A673 (cell line): ENCODE results near the gene GABRB2. TPM values are rescaled to one million over a fixed set of nuclear protein-coding genes. Genes with fewer than 3 reads are reported as not detected.

ENCODE experiments used
- BruUV-seq: library from RNA; stranded (reverse); fragments of 400-500 nt; replicated peaks from 2 replicates; lab custom pipeline; 2021; lab: Mats Ljungman, UMichigan
- CTCF ChIA-PET: fragments of 300-600 bp; sonication (Branson Sonifier 250); formaldehyde crosslinking; loops from one replicate; lab custom pipeline; 2022; ENCODE audit warnings: antibody characterized with exemption; lab: Charles Lee
- POLR2A ChIA-PET: fragments of 300-600 bp; sonication (Branson Sonifier 250); formaldehyde crosslinking; loops from one replicate; lab custom pipeline; 2022; ENCODE audit warnings: antibody characterized with exemption; ENCODE audit not compliant: low non-redundant PET; lab: Charles Lee
- DNase-seq: peaks from one replicate; pipeline ENCODE4 v3.0.0-alpha.2; 2015; ENCODE audit warnings: low spot score
- H3K27ac ChIP-seq: fragments of 200-600 bp; sonication (generic); 2 replicates; pipeline ENCODE4 v1.5.1; 2016; ENCODE audit warnings: mixed run types, low read depth, mild to moderate bottlenecking, mixed read lengths, antibody characterized with exemption, low read length; ENCODE audit not compliant: poor library complexity, severe bottlenecking
- H3K27me3 ChIP-seq: fragments of 200-600 bp; sonication (generic); replicated peaks from 2 replicates; pipeline ENCODE4 v1.6.1; 2017; ENCODE audit warnings: mixed run types, low read depth, mild to moderate bottlenecking, mixed read lengths, antibody characterized with exemption, low read length; ENCODE audit not compliant: insufficient read depth, poor library complexity
- H3K36me3 ChIP-seq: fragments of 200-600 bp; sonication (generic); 2 replicates; pipeline ENCODE4 v1.6.1; 2016; ENCODE audit warnings: mixed run types, mild to moderate bottlenecking, mixed read lengths, antibody characterized with exemption, low read length; ENCODE audit not compliant: insufficient read depth, poor library complexity, severe bottlenecking
- H3K4me1 ChIP-seq: fragments of 200-600 bp; sonication (generic); 2 replicates; pipeline ENCODE4 v1.6.1; 2017; ENCODE audit warnings: mixed run types, mild to moderate bottlenecking, mixed read lengths, antibody characterized with exemption, low read length; ENCODE audit not compliant: insufficient read depth, poor library complexity, severe bottlenecking
- H3K4me3 ChIP-seq: fragments of 200-600 bp; sonication (generic); 2 replicates; pipeline ENCODE4 v1.5.1; 2016; ENCODE audit warnings: low read depth, mixed run types, mild to moderate bottlenecking, mixed read lengths, low read length; ENCODE audit not compliant: poor library complexity, severe bottlenecking
- H3K9me3 ChIP-seq: fragments of 200-600 bp; sonication (generic); 2 replicates; pipeline ENCODE4 v1.6.1; 2016; ENCODE audit warnings: mixed run types, low read depth, mild to moderate bottlenecking, mixed read lengths, antibody characterized with exemption, low read length; ENCODE audit not compliant: poor library complexity, severe bottlenecking
- CTCF ChIP-seq: fragments of 300-800, 200-600 bp; sonication (generic); conservative IDR thresholded peaks from 2 replicates; pipeline ENCODE4 v1.5.1; 2017; ENCODE audit warnings: low read depth, mild to moderate bottlenecking, antibody characterized with exemption, low read length, moderate library complexity, mixed read lengths
- EZH2 ChIP-seq: fragments of 200-600 bp; sonication (generic); IDR thresholded peaks from 2 replicates; pipeline ENCODE4 v1.6.1; 2017; ENCODE audit warnings: borderline replicate concordance, low read depth, mild to moderate bottlenecking, mixed read lengths, antibody characterized with exemption, low read length; ENCODE audit not compliant: poor library complexity, severe bottlenecking
- intact Hi-C: fragments of 100-400 bp; cut with micrococcal nuclease; formaldehyde crosslinking; loops from one replicate; pipeline ENCODE4 v1.10.0; 2022; ENCODE audit not compliant: unreplicated experiment
- total RNA-seq: library from RNA; stranded (reverse); gene quantifications from 2 replicates; pipeline ENCODE4 v1.2.3, GENCODE V29; 2021

GABRB2 gene
- total RNA-seq, 1 experiment from 2014 or later, result not detected

- TF ChIP-seq EZH2 (no peak), CTCF (no peak)
- ChIA-PET POLR2A (no interaction called here), CTCF (no interaction called here)
- H3K4me1 ChIP-seq, result no peaks in the 10 kb centered on the region
- intact Hi-C loops, result no loop called here
- H3K27ac ChIP-seq, result no peak overlapping the region
- no peak for DNase-seq
- peaks cover 3% of the 10 kb centered on the region for H3K27me3 ChIP-seq
- H3K36me3 ChIP-seq, result no peaks in the 10 kb centered on the region
- H3K4me3 ChIP-seq, result no peak overlapping the region
- no peaks in the 10 kb centered on the region for H3K9me3 ChIP-seq
- BruUV-seq, result no TSS peak
Measured at GRCh38 chr5:161403996-161404395, 142.5 kb downstream of the GABRB2 start.

- no peaks in the 10 kb centered on the region for H3K36me3 ChIP-seq
- DNase-seq, result no peak
- BruUV-seq, result no TSS peak
- no peaks in the 10 kb centered on the region for H3K9me3 ChIP-seq
- no peaks in the 10 kb centered on the region for H3K4me1 ChIP-seq
- CTCF ChIA-PET, result no interaction called here
- TF ChIP-seq EZH2 (no peak), CTCF (no peak)
- H3K27ac ChIP-seq, result no peak overlapping the region
- H3K27me3 ChIP-seq, result peaks cover 3% of the 10 kb centered on the region
- POLR2A ChIA-PET, result no interaction called here
- intact Hi-C loops, result no loop called here
- H3K4me3 ChIP-seq, result no peak overlapping the region
Measured at GRCh38 chr5:161403121-161403520, 143.4 kb downstream of the GABRB2 start.

- BruUV-seq, result no TSS peak
Measured at GRCh38 chr5:161400583-161400982, 145.9 kb downstream of the GABRB2 start.

More at GRCh38 chr5:161400583-161400982, 145.9 kb downstream of the GABRB2 start:
- no peak overlapping the region for H3K27ac ChIP-seq
- H3K4me1 ChIP-seq, result no peaks in the 10 kb centered on the region
- no peak for TF ChIP-seq CTCF
- no peak for TF ChIP-seq EZH2
- intact Hi-C loops, result no loop called here
- H3K9me3 ChIP-seq, result no peaks in the 10 kb centered on the region
- H3K4me3 ChIP-seq, result no peak overlapping the region
- peaks cover 12% of the 10 kb centered on the region for H3K27me3 ChIP-seq
- H3K36me3 ChIP-seq, result no peaks in the 10 kb centered on the region
- CTCF ChIA-PET, result no interaction called here
- DNase-seq, result no peak
- POLR2A ChIA-PET, result no interaction called here
